WTC11 (cell line): Measurements from ENCODE around the gene ST6GALNAC3. TPM values are rescaled to one million over a fixed set of nuclear protein-coding genes. Genes with fewer than 3 reads are reported as not detected.

Experiments
- ATAC-seq: fragments of 200-7000 bp; cut with Tn5 transposase; 2 replicates; pipeline ENCODE4 v1.10.0; 2021; ENCODE audit warnings: mild to moderate bottlenecking, moderate library complexity
- CTCF ChIA-PET: fragments of 300-600 bp; sonication (Branson Sonifier 250); formaldehyde crosslinking; loops from one replicate; lab custom pipeline; 2021; ENCODE audit warnings: antibody characterized with exemption; lab: Charles Lee
- POLR2A ChIA-PET: fragments of 350-600 bp; sonication (Branson Sonifier 250); formaldehyde crosslinking; loops from one replicate; lab custom pipeline; 2021; ENCODE audit warnings: antibody characterized with exemption; lab: Charles Lee
- DNase-seq: peaks from one replicate; pipeline ENCODE4 v3.0.0; 2021; ENCODE audit warnings: low spot score
- H3K27ac Mint-ChIP-seq: 2 replicates; pipeline ENCODE4 v1.8.0; 2021; ENCODE audit warnings: mixed read lengths
- H3K27me3 Mint-ChIP-seq: 2 replicates; pipeline ENCODE4 v1.8.0; 2021; ENCODE audit warnings: low read depth, mild to moderate bottlenecking, moderate library complexity, mixed read lengths
- H3K36me3 Mint-ChIP-seq: 2 replicates; pipeline ENCODE4 v1.8.0; 2021; ENCODE audit warnings: mixed read lengths
- H3K4me1 Mint-ChIP-seq: 2 replicates; pipeline ENCODE4 v1.8.0; 2022; ENCODE audit warnings: mixed read lengths
- H3K4me3 Mint-ChIP-seq: 2 replicates; pipeline ENCODE4 v1.8.0; 2021; ENCODE audit warnings: mild to moderate bottlenecking, moderate library complexity, mixed read lengths
- H3K9me3 Mint-ChIP-seq: 2 replicates; pipeline ENCODE4 v1.8.0; 2021; ENCODE audit warnings: mixed read lengths
- ATF1 ChIP-seq: sonication (generic); formaldehyde crosslinking; IDR thresholded peaks from 2 replicates; pipeline ENCODE4 v1.8.1; 2023; ENCODE audit warnings: mild to moderate bottlenecking, moderate library complexity, missing genetic modification reagents
- CDX4 ChIP-seq: fragments of 250-450 bp; sonication (Bioruptor Pico); IDR thresholded peaks from 2 replicates; pipeline ENCODE4 v1.9.0; 2021; ENCODE audit warnings: moderate library complexity, mild to moderate bottlenecking, inconsistent platforms, borderline replicate concordance
- CREB1 ChIP-seq: sonication (generic); formaldehyde crosslinking; IDR thresholded peaks from 2 replicates; pipeline ENCODE4 v1.8.0; 2023; ENCODE audit warnings: mild to moderate bottlenecking, missing genetic modification reagents
- E2F1 ChIP-seq: sonication (generic); formaldehyde crosslinking; IDR thresholded peaks from 2 replicates; pipeline ENCODE4 v1.8.0; 2022; ENCODE audit warnings: mild to moderate bottlenecking, missing genetic modification reagents
- ETV6 ChIP-seq: sonication (generic); formaldehyde crosslinking; IDR thresholded peaks from 2 replicates; pipeline ENCODE4 v1.8.1; 2022; ENCODE audit warnings: mild to moderate bottlenecking, missing genetic modification reagents
- IRF2 ChIP-seq: sonication (generic); formaldehyde crosslinking; IDR thresholded peaks from 2 replicates; pipeline ENCODE4 v1.8.0; 2022; ENCODE audit warnings: low read depth, missing genetic modification reagents, borderline replicate concordance
- MXD4 ChIP-seq: fragments of 250-450 bp; sonication (Bioruptor Pico); IDR thresholded peaks from 2 replicates; pipeline ENCODE4 v1.8.0; 2021; ENCODE audit warnings: mild to moderate bottlenecking, moderate library complexity, borderline replicate concordance
- NR3C1 ChIP-seq: sonication (generic); formaldehyde crosslinking; conservative IDR thresholded peaks from 2 replicates; pipeline ENCODE4 v1.8.1; 2023; ENCODE audit warnings: low read depth, mild to moderate bottlenecking, missing genetic modification reagents
- OVOL2 ChIP-seq: fragments of 250-450 bp; sonication (Bioruptor Pico); IDR thresholded peaks from 2 replicates; pipeline ENCODE4 v1.9.0; 2021; ENCODE audit warnings: mild to moderate bottlenecking, borderline replicate concordance
- PREB ChIP-seq: sonication (generic); formaldehyde crosslinking; IDR thresholded peaks from 2 replicates; pipeline ENCODE4 v1.8.1; 2022; ENCODE audit warnings: mild to moderate bottlenecking, missing genetic modification reagents, moderate library complexity, borderline replicate concordance
- SP1 ChIP-seq: sonication (generic); formaldehyde crosslinking; conservative IDR thresholded peaks from 2 replicates; pipeline ENCODE4 v1.8.1; 2022; ENCODE audit warnings: missing genetic modification reagents
- STAT6 ChIP-seq: sonication (generic); formaldehyde crosslinking; conservative IDR thresholded peaks from 2 replicates; pipeline ENCODE4 v1.8.1; 2023; ENCODE audit warnings: mild to moderate bottlenecking, low read depth, missing genetic modification reagents, moderate library complexity
- TEAD1 ChIP-seq: sonication (generic); formaldehyde crosslinking; IDR thresholded peaks from 2 replicates; pipeline ENCODE4 v1.8.0; 2022; ENCODE audit warnings: mild to moderate bottlenecking, missing genetic modification reagents
- TEAD4 ChIP-seq: sonication (generic); formaldehyde crosslinking; IDR thresholded peaks from 2 replicates; pipeline ENCODE4 v1.8.0; 2022; ENCODE audit warnings: mild to moderate bottlenecking, missing genetic modification reagents
- ZNF423 ChIP-seq: fragments of 250-450 bp; sonication (Bioruptor Pico); IDR thresholded peaks from 2 replicates; pipeline ENCODE4 v2.1.2; 2022; ENCODE audit warnings: mild to moderate bottlenecking, moderate library complexity
- total RNA-seq: library from RNA; stranded (reverse); gene quantifications from 3 replicates; pipeline ENCODE4 v1.2.3, GENCODE V29; 2021
- TF ChIP-seq, protein P1 (sequence below): sonication (generic); formaldehyde crosslinking; IDR thresholded peaks from 2 replicates; pipeline ENCODE4 v1.8.0; 2023; ENCODE audit warnings: mild to moderate bottlenecking, missing genetic modification reagents
- TF ChIP-seq, protein P2 (sequence below): sonication (generic); formaldehyde crosslinking; IDR thresholded peaks from 2 replicates; pipeline ENCODE4 v1.8.0; 2023; ENCODE audit warnings: missing genetic modification reagents, mild to moderate bottlenecking, borderline replicate concordance
- TF ChIP-seq, protein P3 (sequence below): sonication (generic); formaldehyde crosslinking; IDR thresholded peaks from 2 replicates; pipeline ENCODE4 v1.8.1; 2023; ENCODE audit warnings: mild to moderate bottlenecking, missing genetic modification reagents, moderate library complexity
- TF ChIP-seq, protein P4 (sequence below): sonication (generic); formaldehyde crosslinking; IDR thresholded peaks from 2 replicates; pipeline ENCODE4 v1.8.0; 2022; ENCODE audit warnings: mild to moderate bottlenecking, missing genetic modification reagents

Gene ST6GALNAC3
- total RNA-seq, 1 experiment from 2014 or later, result 11.9 TPM

GRCh38 chr1:76298399-76298798, 223.9 kb downstream of the ST6GALNAC3 start:
- CTCF ChIA-PET, result no interaction called here
- ATAC-seq, result no peak; the same call in 1 of the 2 replicates
- TF ChIP-seq TEAD4 (CRISPR knock-in tag), result no peak
- POLR2A ChIA-PET, result no interaction called here
- 0 out of 2 replicates have a peak, but pooled peaks cover 5% of the 10 kb centered on the region for H3K9me3 Mint-ChIP-seq
- no peaks in the 10 kb centered on the region for H3K27me3 Mint-ChIP-seq
- no peak overlapping the region for H3K4me3 Mint-ChIP-seq
- peaks cover 75% of the 10 kb centered on the region for H3K4me1 Mint-ChIP-seq
- H3K27ac Mint-ChIP-seq, result no peak overlapping the region
- no peaks in the 10 kb centered on the region for H3K36me3 Mint-ChIP-seq
- DNase-seq, result no peak

DNA sequence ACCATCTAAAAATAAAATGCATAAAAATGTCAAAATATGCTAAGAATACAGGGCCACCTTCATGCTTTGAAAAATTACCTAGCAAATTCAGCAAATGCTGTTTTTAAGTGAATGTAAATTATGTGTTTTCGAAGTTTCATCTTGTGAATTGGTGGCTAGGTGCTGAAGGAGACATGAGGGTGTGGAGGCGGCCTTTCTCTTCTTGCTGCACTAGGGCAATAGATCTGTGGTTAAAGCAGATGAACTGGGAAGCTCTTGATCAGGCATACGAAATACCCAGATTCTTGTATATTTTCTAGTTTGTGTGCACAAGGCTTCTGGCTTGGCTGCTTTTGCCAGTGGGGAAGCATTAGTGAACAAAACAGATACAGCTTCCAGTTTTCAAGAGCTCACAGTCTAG, 224.5 kb downstream of the ST6GALNAC3 start:
- H3K36me3 Mint-ChIP-seq, result no peaks in the 10 kb centered on the region
- no peak overlapping the region; the same call in 1 of the 2 replicates for H3K27ac Mint-ChIP-seq
- no peak overlapping the region for H3K4me3 Mint-ChIP-seq
- no peak for ATAC-seq
- no peaks in the 10 kb centered on the region for H3K27me3 Mint-ChIP-seq
- CTCF ChIA-PET, result no interaction called here
- DNase-seq, result no peak
- H3K9me3 Mint-ChIP-seq, result 0 out of 2 replicates have a peak, but pooled peaks cover 5% of the 10 kb centered on the region
- peaks cover 70% of the 10 kb centered on the region for H3K4me1 Mint-ChIP-seq
- POLR2A ChIA-PET, result no interaction called here
- TF ChIP-seq, protein P1, sequence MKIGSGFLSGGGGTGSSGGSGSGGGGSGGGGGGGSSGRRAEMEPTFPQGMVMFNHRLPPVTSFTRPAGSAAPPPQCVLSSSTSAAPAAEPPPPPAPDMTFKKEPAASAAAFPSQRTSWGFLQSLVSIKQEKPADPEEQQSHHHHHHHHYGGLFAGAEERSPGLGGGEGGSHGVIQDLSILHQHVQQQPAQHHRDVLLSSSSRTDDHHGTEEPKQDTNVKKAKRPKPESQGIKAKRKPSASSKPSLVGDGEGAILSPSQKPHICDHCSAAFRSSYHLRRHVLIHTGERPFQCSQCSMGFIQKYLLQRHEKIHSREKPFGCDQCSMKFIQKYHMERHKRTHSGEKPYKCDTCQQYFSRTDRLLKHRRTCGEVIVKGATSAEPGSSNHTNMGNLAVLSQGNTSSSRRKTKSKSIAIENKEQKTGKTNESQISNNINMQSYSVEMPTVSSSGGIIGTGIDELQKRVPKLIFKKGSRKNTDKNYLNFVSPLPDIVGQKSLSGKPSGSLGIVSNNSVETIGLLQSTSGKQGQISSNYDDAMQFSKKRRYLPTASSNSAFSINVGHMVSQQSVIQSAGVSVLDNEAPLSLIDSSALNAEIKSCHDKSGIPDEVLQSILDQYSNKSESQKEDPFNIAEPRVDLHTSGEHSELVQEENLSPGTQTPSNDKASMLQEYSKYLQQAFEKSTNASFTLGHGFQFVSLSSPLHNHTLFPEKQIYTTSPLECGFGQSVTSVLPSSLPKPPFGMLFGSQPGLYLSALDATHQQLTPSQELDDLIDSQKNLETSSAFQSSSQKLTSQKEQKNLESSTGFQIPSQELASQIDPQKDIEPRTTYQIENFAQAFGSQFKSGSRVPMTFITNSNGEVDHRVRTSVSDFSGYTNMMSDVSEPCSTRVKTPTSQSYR (CRISPR knock-in tag), result no peak
- TF ChIP-seq ZNF423 (CRISPR knock-in tag), result no peak
- TF ChIP-seq PREB, result no peak
- TF ChIP-seq CREB1, result no peak
- no peak for TF ChIP-seq STAT6 (CRISPR knock-in tag)
- no peak for TF ChIP-seq IRF2 (CRISPR knock-in tag)
- TF ChIP-seq CDX4 (CRISPR knock-in tag), result no peak
- no peak for TF ChIP-seq OVOL2
- no peak for TF ChIP-seq ETV6
- TF ChIP-seq, protein P2, sequence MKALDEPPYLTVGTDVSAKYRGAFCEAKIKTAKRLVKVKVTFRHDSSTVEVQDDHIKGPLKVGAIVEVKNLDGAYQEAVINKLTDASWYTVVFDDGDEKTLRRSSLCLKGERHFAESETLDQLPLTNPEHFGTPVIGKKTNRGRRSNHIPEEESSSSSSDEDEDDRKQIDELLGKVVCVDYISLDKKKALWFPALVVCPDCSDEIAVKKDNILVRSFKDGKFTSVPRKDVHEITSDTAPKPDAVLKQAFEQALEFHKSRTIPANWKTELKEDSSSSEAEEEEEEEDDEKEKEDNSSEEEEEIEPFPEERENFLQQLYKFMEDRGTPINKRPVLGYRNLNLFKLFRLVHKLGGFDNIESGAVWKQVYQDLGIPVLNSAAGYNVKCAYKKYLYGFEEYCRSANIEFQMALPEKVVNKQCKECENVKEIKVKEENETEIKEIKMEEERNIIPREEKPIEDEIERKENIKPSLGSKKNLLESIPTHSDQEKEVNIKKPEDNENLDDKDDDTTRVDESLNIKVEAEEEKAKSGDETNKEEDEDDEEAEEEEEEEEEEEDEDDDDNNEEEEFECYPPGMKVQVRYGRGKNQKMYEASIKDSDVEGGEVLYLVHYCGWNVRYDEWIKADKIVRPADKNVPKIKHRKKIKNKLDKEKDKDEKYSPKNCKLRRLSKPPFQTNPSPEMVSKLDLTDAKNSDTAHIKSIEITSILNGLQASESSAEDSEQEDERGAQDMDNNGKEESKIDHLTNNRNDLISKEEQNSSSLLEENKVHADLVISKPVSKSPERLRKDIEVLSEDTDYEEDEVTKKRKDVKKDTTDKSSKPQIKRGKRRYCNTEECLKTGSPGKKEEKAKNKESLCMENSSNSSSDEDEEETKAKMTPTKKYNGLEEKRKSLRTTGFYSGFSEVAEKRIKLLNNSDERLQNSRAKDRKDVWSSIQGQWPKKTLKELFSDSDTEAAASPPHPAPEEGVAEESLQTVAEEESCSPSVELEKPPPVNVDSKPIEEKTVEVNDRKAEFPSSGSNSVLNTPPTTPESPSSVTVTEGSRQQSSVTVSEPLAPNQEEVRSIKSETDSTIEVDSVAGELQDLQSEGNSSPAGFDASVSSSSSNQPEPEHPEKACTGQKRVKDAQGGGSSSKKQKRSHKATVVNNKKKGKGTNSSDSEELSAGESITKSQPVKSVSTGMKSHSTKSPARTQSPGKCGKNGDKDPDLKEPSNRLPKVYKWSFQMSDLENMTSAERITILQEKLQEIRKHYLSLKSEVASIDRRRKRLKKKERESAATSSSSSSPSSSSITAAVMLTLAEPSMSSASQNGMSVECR (CRISPR knock-in tag), result no peak
- TF ChIP-seq MXD4 (CRISPR knock-in tag), result no peak
- TF ChIP-seq ATF1 (CRISPR knock-in tag), result no peak
- TF ChIP-seq, protein P3, sequence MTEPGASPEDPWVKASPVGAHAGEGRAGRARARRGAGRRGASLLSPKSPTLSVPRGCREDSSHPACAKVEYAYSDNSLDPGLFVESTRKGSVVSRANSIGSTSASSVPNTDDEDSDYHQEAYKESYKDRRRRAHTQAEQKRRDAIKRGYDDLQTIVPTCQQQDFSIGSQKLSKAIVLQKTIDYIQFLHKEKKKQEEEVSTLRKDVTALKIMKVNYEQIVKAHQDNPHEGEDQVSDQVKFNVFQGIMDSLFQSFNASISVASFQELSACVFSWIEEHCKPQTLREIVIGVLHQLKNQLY (CRISPR knock-in tag), result no peak
- TF ChIP-seq SP1 (CRISPR knock-in tag), result no peak
- TF ChIP-seq NR3C1 (CRISPR knock-in tag), result no peak
- TF ChIP-seq, protein P4, sequence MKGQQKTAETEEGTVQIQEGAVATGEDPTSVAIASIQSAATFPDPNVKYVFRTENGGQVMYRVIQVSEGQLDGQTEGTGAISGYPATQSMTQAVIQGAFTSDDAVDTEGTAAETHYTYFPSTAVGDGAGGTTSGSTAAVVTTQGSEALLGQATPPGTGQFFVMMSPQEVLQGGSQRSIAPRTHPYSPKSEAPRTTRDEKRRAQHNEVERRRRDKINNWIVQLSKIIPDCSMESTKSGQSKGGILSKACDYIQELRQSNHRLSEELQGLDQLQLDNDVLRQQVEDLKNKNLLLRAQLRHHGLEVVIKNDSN (CRISPR knock-in tag), result no peak
- TF ChIP-seq TEAD1 (CRISPR knock-in tag), result no peak
- no peak for TF ChIP-seq E2F1 (CRISPR knock-in tag)
